ENCODE results near the gene FAM78B.

Gene FAM78B

GRCh38 chr1:166066107-166066506 lies 100.7 kb downstream of the FAM78B start:
- DNase-seq (ENCODE audit: low read depth), result no peak

- DNase-seq (ENCODE audit: low read depth), result no peak
Measured at GRCh38 chr1:166064951-166065350, 101.8 kb downstream of the FAM78B start.

GRCh38 chr1:166064313-166064926 lies 102.4 kb downstream of the FAM78B start:
- DNase-seq (ENCODE audit: low read depth), result no peak

GRCh38 chr1:166063701-166064100 lies 103.1 kb downstream of the FAM78B start:
- DNase-seq (ENCODE audit: low read depth), result no peak

- DNase-seq (ENCODE audit: low read depth), result no peak
Measured at GRCh38 chr1:166062421-166063070, 104.3 kb downstream of the FAM78B start.

- DNase-seq (ENCODE audit: low read depth), result no peak
Measured at GRCh38 chr1:166057650-166058049, 109.2 kb downstream of the FAM78B start.

GRCh38 chr1:166053395-166053794 lies 113.4 kb downstream of the FAM78B start:
- DNase-seq (ENCODE audit: low read depth), result no peak

- no peak for DNase-seq (ENCODE audit: low read depth)
Measured at GRCh38 chr1:166040202-166040997, 126.4 kb downstream of the FAM78B start.

GRCh38 chr1:166039436-166040201 lies 127.2 kb downstream of the FAM78B start:
- no peak for DNase-seq (ENCODE audit: low read depth)

- DNase-seq (ENCODE audit: low read depth), result no peak
Measured at GRCh38 chr1:166036092-166036491, 130.7 kb downstream of the FAM78B start.

GRCh38 chr1:166032572-166033371 lies 134.0 kb downstream of the FAM78B start:
- DNase-seq (ENCODE audit: low read depth), result no peak

- DNase-seq (ENCODE audit: low read depth), result no peak
Measured at GRCh38 chr1:166031932-166032571, 134.7 kb downstream of the FAM78B start.

GRCh38 chr1:166029196-166029945 lies 137.4 kb downstream of the FAM78B start:
- DNase-seq (ENCODE audit: low read depth), result no peak

- DNase-seq (ENCODE audit: low read depth), result no peak
Measured at GRCh38 chr1:166026555-166026954, 140.2 kb downstream of the FAM78B start.

- DNase-seq (ENCODE audit: low read depth), result no peak
Measured at GRCh38 chr1:166026143-166026542, 140.7 kb downstream of the FAM78B start.

GRCh38 chr1:166020210-166020609 lies 146.6 kb downstream of the FAM78B start:
- DNase-seq (ENCODE audit: low read depth), result no peak
